Measurements from ENCODE around the gene GLDN. TPM values are rescaled to one million over a fixed set of nuclear protein-coding genes. Genes with fewer than 3 reads are reported as not detected.
A peak's percentile ranks its signal among the peaks of the same experiment; 100 is the strongest.

GLDN gene
- total RNA-seq, 1 donor from 2014 or later = 4.8 TPM

DNA sequence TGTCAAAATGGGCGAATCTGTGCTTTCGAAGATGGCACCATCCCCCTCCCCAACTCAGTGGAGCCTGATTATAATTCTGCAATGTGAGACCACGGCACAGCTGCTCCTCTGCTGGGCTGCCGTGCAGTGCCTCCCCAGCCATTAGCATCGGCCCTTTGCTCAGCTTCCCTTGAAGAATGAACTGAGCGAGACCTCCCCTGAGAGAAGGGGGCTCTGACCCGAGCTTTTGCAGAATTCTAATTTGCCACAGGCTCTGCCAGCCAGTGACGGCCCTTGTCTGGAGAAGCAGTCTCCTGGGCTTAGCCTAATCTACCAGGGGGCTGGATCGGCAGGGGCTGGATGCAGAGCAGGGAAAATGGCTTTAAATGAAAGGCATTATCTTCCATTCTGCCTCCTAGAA, 57.2 kb downstream of the GLDN start:
- no peaks in the 10 kb centered on the region for H3K36me3 ChIP-seq
- H3K27ac ChIP-seq (replicated peaks) = no peak overlapping the region
- no peak overlapping the region for H3K4me3 ChIP-seq
- DNase-seq = no peak
- intact Hi-C loops (cut with micrococcal nuclease) = no loop called here
- peaks cover 13% of the 10 kb centered on the region for H3K27me3 ChIP-seq (ENCODE audit: low read depth)
- H3K4me1 ChIP-seq = no peaks in the 10 kb centered on the region
- TF ChIP-seq, protein P1, sequence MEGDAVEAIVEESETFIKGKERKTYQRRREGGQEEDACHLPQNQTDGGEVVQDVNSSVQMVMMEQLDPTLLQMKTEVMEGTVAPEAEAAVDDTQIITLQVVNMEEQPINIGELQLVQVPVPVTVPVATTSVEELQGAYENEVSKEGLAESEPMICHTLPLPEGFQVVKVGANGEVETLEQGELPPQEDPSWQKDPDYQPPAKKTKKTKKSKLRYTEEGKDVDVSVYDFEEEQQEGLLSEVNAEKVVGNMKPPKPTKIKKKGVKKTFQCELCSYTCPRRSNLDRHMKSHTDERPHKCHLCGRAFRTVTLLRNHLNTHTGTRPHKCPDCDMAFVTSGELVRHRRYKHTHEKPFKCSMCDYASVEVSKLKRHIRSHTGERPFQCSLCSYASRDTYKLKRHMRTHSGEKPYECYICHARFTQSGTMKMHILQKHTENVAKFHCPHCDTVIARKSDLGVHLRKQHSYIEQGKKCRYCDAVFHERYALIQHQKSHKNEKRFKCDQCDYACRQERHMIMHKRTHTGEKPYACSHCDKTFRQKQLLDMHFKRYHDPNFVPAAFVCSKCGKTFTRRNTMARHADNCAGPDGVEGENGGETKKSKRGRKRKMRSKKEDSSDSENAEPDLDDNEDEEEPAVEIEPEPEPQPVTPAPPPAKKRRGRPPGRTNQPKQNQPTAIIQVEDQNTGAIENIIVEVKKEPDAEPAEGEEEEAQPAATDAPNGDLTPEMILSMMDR (IDR thresholded peaks at IDR 0.05; ENCODE audit: borderline replicate concordance) = no peak
- no peaks in the 10 kb centered on the region for H3K9me3 ChIP-seq (replicated peaks)

DNA sequence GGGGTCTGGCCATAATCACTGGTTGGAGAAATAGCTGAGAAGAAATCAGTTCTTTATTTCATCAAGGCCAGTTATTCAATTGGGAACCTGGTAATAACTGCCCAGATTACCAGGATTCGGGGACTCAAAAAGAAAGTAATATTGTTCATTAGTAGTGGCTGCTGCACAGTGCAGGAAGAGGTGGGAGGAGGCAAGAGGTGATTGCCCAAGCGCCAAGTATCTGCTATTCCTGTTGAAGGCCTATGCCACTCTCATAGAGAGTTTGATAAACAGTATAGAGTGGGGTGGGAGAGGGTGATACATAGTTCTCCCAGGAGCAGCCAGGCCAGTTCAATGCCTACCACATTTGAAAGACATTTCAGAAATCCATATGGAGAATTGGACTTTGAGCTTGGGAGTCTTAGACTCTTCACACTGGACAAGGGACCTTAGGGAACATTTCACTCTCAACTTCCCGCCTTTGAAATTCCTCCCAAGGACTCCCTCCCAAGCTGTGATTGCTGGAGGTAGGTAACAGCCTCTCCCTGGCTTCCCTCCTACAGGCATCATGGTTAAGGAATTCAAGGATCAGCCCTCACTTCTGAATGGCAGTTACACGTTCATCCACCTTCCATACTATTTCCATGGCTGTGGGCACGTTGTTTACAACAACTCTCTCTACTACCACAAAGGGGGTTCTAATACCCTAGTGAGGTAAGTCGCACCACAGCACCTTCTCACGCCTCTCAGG, 59.8 kb downstream of the GLDN start:
- intact Hi-C loops (cut with micrococcal nuclease) = no loop called here
- H3K4me3 ChIP-seq = no peak overlapping the region
- no peaks in the 10 kb centered on the region for H3K36me3 ChIP-seq
- no peaks in the 10 kb centered on the region for H3K9me3 ChIP-seq (replicated peaks)
- no peak overlapping the region for H3K27ac ChIP-seq (replicated peaks)
- no peaks in the 10 kb centered on the region for H3K4me1 ChIP-seq
- TF ChIP-seq, protein P1 (IDR thresholded peaks at IDR 0.05; ENCODE audit: borderline replicate concordance) = no peak
- H3K27me3 ChIP-seq (ENCODE audit: low read depth) = peaks cover 20% of the 10 kb centered on the region
- no peak for DNase-seq

DNA sequence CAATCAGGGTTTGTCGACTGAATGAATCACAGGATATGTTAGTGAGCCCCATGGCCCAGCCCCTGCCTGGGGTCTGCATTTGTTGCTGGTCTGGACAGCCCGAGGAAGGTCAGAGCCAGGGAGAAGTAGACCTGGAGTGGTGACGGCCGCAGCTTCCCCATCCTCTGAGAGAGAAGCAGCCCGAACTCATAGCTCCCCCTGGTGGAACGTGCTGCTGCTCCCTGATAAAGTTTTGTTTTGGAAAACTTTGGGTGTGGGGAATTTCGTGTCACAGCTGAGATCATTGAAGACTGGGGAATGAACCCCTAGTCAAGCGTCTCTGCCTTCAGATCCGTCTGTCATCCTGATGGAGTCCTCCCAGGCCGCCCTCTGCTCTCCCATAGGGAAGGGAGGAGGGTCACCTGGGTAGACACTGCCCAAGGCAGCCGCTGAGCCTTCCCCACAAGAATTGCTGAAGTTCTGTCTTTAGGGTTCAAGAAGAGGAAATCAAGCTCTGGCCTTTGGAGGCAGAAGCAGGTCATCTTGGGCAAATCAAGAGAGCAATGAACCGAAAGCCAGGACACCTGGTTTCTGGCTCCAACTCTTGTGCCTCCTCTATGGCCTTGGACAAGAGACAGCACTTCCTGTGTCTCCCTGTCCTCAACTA, 60.5 kb downstream of the GLDN start:
- intact Hi-C loops (cut with micrococcal nuclease) = no loop called here
- DNase-seq = peak; percentile 38

DNA sequence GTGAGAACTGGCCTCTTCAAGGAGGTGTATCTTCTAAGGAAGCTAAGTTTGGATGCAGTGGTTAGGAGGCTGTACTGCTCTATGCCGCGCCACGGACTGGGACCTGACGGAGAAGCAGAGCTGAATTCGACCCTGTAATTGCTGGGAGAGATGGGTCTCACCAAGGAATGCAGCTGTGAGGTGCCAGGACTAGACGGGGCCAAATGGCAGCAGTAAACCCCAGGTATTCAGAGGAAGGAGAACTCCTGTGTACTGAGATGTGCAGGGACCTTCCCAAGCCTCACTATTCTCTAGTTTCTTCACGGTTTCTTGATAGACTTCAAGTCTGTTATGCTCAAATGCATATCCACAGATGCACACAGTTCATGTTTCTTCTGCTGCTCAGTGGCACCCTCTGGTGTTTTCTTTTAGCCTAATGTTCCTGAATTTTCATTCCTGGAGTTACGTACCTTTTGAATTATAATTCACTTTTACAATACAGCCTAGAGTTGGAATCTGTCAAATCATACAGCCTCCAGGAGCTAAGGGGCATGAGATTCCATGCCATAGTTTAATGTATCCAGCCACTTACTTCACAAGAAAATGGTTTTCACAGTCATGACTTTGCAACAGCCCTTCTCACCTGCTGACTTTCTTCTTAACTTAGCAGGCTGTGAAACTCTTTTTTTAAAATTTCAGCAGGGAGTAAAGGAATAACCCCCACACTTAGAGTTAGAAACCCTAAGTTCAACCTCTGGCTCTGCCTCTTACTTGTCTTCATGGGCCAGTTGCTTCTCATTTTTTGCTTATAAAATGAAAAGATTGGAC, 61.8 kb downstream of the GLDN start:
- Histone ChIP-seq H3K9me3 (replicated peaks) (no peaks in the 10 kb centered on the region), H3K27me3 (ENCODE audit: low read depth) (peaks cover 8% of the 10 kb centered on the region), H3K27ac (replicated peaks) (no peak overlapping the region), H3K36me3 (no peaks in the 10 kb centered on the region), H3K4me1 (no peaks in the 10 kb centered on the region), H3K4me3 (no peak overlapping the region)
- intact Hi-C loops (cut with micrococcal nuclease) = no loop called here
- TF ChIP-seq, protein P1 (IDR thresholded peaks at IDR 0.05; ENCODE audit: borderline replicate concordance) = peak; percentile 64
- no peak for DNase-seq

More for the DNA sequence above, 60.5 kb downstream of the GLDN start:
- H3K27ac ChIP-seq (replicated peaks) = no peak overlapping the region
- no peaks in the 10 kb centered on the region for H3K9me3 ChIP-seq (replicated peaks)
- TF ChIP-seq, protein P1 (IDR thresholded peaks at IDR 0.05; ENCODE audit: borderline replicate concordance) = peak; percentile 65
- H3K4me3 ChIP-seq = no peak overlapping the region
- peaks cover 17% of the 10 kb centered on the region for H3K27me3 ChIP-seq (ENCODE audit: low read depth)
- no peaks in the 10 kb centered on the region for H3K36me3 ChIP-seq
- H3K4me1 ChIP-seq = no peaks in the 10 kb centered on the region

DNA sequence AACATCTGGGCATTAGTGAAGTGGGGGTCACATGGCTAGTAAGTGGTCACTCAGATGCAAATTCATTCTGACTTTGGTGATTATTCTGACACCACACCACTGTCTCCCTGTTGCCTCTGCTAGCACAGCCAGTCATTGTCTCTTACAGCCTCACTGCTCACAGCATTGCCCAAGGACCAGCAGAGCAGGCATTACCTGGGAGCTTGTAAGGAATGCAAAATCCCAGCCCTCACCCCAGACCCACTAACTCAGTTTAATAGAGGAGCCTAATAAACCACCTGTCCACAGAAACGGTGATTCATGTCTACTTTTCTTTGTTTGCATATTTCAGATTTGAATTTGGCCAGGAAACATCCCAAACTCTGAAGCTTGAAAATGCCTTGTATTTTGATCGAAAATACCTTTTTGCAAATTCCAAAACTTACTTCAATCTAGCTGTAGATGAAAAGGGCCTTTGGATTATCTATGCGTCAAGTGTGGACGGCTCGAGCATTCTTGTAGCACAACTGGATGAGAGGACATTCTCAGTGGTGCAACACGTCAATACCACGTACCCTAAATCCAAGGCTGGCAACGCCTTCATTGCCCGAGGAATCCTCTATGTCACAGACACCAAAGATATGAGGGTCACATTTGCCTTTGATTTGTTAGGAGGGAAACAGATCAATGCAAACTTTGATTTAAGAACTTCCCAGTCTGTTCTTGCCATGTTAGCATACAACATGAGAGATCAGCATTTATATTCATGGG, 62.7 kb downstream of the GLDN start:
- DNase-seq = no peak
- Histone ChIP-seq H3K27ac (replicated peaks) (no peak overlapping the region), H3K27me3 (ENCODE audit: low read depth) (peaks cover 8% of the 10 kb centered on the region), H3K4me1 (no peaks in the 10 kb centered on the region), H3K36me3 (no peaks in the 10 kb centered on the region), H3K4me3 (no peak overlapping the region), H3K9me3 (replicated peaks) (no peaks in the 10 kb centered on the region)
- TF ChIP-seq, protein P1 (IDR thresholded peaks at IDR 0.05; ENCODE audit: borderline replicate concordance) = no peak
- intact Hi-C loops (cut with micrococcal nuclease) = no loop called here

All from left ventricle myocardium inferior (tissue), 1 donor.